Lower leg skin (tissue), 3 donors: ENCODE measurements around the gene TGFB2.

Experiments
- POLR2A ChIP-seq, 2 donors: fragments of 450-650 bp; IDR thresholded peaks; one replicate each; pipeline ENCODE4 v1.6.1; 2016 to 2017; ENCODE audit warnings: antibody characterized with exemption in 2 of 2, mild to moderate bottlenecking in 1 of 2, moderate library complexity in 1 of 2
- TF ChIP-seq, protein P1 (sequence below), 3 donors: fragments of 450-650 bp; IDR thresholded peaks; one replicate each; pipeline ENCODE4 v1.5.1; 2016; ENCODE audit warnings: antibody characterized with exemption in 3 of 3, mild to moderate bottlenecking in 3 of 3, moderate library complexity in 2 of 3

DNA sequence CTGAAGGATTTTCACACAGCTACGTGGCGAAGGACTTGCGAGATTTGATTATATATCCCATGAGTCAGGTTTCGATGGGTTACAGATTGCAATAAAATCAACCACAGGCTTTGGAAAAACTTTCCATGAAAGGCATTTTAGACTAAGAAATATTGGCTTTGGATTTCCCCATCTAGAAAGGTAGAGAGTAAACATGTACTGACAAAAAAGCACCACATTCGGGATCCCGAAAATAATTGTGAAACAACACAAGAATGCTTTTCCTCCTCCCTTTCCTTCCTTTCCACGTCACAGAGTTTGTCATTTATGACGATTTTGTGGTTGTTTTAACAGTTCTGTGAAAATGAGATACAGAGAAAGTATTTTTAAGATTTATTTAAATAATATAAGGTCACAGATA, 38.5 kb downstream of the TGFB2 start:
- TF ChIP-seq, protein P1, sequence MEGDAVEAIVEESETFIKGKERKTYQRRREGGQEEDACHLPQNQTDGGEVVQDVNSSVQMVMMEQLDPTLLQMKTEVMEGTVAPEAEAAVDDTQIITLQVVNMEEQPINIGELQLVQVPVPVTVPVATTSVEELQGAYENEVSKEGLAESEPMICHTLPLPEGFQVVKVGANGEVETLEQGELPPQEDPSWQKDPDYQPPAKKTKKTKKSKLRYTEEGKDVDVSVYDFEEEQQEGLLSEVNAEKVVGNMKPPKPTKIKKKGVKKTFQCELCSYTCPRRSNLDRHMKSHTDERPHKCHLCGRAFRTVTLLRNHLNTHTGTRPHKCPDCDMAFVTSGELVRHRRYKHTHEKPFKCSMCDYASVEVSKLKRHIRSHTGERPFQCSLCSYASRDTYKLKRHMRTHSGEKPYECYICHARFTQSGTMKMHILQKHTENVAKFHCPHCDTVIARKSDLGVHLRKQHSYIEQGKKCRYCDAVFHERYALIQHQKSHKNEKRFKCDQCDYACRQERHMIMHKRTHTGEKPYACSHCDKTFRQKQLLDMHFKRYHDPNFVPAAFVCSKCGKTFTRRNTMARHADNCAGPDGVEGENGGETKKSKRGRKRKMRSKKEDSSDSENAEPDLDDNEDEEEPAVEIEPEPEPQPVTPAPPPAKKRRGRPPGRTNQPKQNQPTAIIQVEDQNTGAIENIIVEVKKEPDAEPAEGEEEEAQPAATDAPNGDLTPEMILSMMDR (IDR thresholded peaks at IDR 0.05) = no peak
- no peak for TF ChIP-seq POLR2A (IDR thresholded peaks at IDR 0.05)
